ENCODE data around the gene IFI44.

The IFI44 gene

DNA sequence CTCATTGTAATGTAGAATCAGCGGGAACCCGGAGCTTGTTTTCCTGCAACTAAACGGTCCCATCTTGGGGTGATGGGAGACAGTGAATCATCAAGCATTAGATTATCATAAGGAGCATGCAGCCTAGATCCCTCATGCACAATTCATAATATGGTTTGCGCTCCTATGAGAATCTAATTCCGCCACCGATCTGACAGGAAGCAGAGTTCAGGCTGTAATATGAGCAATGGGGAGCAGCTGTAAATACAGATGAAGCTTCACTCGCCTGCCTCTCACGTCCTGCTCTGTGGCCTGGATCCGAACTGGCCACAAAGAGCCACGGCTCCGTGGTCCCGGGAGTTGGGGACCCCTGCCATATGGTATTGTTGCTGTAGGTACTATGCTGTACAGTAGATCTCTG, 1.6 kb downstream of the IFI44 start:
- DNase-seq (ENCODE audit: low read depth in 2 of 2): no peak

DNA sequence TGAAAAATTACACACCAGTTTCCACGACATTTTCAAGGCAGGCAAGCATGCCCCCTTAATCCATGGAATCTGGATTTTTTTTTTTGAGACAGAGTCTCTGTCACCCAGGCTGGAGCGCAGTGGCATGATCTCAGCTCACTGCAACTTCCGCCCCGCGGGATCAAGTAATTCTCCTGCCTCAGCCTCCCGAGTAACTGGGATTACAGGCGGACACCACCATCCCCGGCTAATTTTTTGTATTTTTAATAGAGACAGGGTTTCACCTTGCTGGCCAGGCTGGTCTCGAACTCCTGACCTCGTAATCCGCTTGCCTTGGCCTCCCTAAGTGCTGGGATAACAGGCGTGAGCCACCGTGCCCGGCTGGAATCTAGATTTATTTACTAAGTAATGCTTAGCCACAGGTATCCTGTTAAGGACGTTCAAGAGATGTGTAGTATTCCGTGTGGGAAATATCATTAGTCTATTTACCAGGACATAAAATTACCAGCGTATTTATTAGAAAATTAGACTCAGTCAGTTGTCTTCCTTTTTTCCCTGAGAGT, 2.5 kb downstream of the IFI44 start:
- no peak for DNase-seq (ENCODE audit: low read depth in 2 of 2)

DNA sequence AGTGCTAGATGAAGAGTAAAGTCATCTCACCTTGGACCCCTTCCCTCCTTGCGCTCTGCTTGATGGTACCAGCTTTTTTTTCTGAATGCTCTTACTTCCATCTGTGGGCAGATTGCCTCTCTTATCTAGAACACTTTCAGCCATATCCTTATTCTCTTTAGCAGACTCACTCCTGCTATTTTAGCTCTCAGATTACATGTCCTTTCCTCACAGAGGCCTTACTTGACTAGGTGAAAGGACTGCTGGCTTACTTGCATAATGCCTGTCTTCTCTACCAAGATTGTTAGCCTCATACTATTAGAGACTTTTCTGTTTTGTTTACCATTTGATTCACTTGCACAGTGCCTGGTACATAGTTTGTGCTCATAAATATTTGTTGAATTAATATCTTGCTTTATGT, 9.3 kb downstream of the IFI44 start:
- no peak for DNase-seq (ENCODE audit: low read depth in 2 of 2)

DNA sequence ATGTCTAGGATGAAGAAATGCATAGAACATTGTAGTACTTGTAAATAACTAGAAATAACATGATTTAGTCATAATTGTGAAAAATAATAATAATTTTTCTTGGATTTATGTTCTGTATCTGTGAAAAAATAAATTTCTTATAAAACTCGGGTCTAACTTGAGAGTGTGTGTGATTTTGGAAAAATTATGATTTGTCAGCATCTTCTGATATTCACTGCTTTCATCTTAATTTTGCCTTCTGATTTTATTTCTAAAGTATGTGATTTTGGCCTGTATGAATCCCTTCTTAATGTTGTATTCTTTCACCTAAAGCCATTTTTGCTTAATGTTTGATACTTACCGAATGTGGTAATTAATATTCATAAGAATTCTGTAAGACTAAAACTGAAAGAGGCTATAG, 14.3 kb downstream of the IFI44 start:
- no peak for DNase-seq (ENCODE audit: low read depth in 2 of 2)

DNA sequence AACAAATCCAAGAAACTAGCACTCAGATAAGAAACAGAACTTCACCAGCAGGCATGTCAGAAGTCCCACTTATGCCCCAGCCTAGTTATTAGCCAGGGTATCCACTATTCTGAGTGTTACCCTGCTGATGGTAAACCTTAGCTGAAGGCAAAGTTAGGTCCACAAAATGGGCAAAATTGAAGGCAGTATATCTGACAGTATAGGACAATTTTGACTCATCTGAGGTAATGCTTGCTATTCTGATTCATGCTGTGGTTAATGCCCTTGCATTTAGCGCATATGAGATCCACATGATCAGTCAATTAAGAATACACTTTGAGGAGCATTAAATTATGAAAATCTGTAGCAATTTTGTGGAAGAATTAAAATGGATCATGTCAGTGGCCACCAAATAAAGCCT, 15.1 kb downstream of the IFI44 start:
- no peak for DNase-seq (ENCODE audit: low read depth in 2 of 2)

DNA sequence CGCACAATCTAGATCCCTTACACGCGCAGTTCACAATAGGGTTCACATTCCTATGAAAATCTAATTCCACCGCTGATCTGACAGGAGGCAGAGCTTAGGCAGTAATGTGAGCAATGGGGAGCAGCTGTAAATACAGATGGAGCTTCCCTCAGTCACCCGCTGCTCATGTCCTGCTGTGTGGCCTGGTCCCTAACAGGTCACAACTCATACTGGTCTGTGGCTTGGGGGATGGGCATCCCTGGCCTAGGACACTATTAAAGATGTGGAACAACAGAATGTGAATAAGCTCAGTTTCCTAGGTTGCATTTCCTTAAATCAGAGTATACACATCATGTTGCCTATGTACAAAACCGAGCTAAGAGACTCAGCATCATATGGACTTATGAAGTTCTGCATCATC, 16.2 kb downstream of the IFI44 start:
- DNase-seq (ENCODE audit: low read depth in 2 of 2): no peak

DNA sequence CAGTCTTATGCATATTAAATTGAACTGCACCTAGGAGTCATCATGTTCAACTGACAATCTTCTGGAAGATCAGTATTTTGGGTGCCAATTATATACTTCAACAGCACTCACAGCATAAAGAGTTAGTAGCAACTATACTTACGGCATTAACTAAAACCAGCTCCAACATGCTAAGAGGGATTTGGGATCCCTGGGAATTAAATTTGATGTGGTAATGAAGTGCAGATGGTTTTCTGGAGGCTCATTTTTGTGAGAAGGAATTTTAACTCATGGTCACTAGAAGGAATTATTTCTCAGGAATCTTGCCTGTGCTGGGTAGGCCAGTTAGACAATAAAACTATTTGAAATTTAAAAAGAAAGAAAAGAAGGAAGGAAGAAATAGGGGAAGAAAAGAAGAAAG, 18.3 kb downstream of the IFI44 start:
- no peak for DNase-seq (ENCODE audit: low read depth in 2 of 2)

DNA sequence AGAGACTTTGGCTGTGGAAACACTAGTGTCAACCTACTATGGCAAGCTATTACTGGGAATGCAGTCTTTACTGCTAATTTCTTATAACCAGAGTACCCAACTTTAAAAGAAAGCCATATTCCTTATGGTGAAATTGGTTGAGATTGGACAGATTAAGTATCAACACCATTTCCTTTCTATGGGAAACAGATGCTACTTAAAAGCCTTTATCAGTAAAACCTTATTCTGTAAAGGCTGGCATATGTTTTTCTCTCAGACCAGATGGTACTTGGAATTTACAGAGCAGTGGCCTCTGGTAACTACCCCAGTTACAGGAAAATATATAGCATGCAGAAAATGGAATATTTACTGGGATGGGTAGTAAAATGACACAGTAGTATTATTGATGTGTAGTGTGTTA, 18.8 kb downstream of the IFI44 start:
- DNase-seq (ENCODE audit: low read depth in 2 of 2): no peak

DNA sequence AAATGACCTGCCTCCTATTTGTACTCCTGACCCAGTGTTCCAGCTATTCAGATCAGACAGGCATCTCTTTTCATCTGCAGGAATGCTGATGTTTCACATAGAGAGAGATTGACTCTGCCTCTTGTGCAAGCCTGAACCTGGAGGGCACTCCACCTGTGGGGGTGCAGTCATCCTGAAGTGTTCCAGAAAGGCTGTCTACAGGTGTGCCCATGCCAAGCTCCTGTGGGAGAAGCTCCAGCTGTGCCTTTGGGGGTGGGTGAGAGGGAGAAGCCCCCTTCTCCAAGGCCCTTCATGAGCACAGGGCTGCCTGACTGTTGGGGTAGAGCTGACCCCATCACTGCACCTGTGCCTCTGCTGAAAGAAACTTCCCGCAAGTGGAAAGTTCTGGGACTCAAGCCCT, 22.8 kb downstream of the IFI44 start:
- DNase-seq (ENCODE audit: low read depth in 2 of 2): no peak

DNA sequence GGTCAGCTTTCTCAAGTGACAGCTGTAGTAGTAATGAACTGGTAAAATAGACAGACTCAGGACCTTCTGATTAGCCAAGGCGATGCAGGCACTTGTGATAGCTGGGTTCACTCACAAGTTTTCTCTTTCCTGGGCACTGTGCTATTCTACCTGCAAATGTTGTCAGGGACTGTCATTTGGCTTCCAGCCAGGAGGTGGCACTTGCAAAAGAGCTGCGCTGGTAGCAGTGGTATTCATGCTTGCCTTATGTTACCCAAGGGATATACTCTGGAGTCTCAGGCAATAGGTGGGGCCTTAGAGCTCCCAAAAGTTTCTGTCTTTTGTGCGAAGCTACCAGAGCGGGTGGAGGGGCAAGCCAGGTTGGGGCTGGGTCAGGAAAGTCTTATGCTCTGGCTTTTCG, 23.5 kb downstream of the IFI44 start:
- no peak for DNase-seq (ENCODE audit: low read depth in 2 of 2)

DNA sequence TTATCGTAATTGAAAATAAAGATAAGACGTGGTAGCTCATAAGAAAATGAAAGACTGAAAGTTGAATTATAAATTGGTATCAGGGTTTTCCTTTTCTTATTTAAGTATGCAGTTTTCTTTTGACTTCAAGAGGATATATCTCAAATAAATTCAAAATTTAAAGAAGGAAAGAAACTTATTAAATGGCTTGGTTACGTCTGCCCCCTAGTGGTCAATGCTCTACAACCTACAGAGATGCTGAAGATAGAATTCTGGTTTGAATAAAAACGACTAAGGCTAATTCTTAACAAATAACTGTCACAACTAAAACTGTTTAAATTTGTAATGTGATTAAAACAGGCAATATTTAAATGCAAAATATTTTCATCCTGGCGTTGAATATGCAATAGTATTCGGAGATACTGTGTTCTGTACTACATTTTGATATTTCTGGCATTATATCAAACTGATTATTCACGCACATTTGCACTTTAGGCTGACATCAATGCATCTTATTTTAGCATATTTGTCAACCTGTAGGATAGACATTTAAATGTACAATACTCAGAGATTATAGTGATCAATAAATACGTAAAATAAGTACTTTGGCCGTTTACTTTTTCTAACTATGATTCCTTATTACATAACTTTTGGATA, 26.8 kb downstream of the IFI44 start:
- DNase-seq (ENCODE audit: low read depth in 2 of 2): peak in 1 of 2 donors; percentile 31

DNA sequence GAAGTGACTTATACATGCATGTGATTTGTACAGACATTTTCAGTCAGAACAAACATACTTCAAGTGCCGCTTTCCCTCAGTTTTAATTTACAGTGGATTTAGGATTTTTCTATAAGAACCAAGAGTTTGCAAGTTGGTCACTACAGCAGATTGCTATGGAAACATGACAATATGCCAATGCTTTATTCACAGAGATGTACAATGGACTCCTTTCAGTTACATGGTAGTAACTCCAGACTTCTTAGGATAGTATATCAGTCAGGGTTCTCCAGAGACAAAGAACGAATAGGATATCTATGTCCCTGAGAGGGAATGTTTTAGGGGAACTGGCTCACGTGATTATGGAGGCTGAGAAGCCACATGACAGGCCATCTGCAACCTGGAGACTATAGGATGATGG, 27.4 kb downstream of the IFI44 start:
- DNase-seq (ENCODE audit: low read depth in 2 of 2): no peak

DNA sequence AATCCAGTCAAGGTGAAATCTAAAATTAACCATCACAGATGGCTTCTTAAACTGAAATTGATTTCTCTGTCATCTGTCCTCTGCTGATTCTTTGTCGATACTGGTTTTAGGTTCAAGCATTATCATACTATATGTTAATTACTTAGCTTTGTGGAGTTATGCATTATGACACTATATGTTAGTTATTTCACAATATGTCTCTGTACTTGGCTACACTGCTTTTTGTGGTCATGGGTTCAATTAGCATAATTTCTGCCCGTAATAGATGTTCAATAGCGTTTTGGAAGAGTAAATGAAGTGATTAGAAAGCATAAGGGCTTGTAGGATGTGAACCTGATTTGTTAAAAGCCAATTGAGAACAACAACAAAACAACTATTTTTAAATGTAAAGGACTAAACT, 28.2 kb downstream of the IFI44 start:
- no peak for DNase-seq (ENCODE audit: low read depth in 2 of 2)

DNA sequence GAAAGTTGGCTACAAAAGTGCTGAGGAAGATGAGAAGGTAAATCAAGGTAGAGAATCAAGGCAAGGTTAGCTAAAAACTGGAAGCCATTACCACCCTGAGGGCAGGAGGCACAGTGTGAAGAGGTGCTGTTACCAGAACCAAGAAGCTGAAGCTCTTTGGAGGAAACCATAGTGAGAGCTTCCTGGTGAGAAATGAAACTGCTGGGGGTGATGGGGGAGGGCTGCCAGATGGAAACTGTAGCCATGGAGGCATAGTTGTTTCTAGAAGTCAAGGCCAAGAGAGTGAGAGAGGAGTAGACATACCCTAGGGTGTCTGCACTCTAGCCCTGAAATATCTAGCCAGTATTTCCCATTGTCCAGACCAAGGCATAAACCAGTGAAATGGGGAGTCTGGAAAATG, 28.7 kb downstream of the IFI44 start:
- DNase-seq (ENCODE audit: low read depth in 2 of 2): no peak

DNA sequence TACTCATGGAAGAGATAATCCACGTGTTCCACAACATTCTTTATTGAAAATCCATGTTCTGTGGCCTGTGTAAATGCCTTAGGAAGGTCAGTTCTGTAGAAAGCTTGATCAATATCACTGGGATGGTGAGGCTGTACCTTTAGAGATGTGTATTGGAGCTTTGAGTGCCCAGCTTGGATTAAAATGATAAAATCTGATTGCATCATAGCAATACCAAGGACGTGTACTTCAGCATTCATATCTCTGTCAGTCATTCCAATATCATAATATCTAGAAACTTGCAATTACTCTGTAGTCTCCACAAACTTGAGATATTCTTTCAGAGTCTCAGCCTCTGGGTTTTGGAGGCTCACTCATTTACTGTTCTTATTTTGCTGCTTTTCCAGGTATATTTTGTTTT, 31.6 kb downstream of the IFI44 start:
- no peak for DNase-seq (ENCODE audit: low read depth in 2 of 2)

DNA sequence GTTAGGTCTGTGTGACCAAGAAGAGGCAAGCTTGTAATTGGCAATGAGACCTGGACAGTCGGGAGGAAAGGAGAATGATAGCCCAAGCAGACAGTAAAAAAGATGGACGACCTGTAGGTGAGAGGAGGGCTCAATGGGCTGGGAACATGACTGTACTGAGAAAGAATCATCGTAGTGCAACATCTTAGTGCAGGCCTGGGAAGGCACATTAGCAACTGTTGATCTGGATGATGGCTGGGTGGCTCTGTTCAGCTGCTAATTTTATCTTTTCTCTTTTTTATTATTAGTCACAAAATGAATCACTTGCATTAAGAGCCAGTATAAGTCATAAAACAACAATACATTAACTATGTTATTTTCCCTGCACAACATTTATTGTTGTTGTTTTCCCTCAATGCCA, 32.9 kb downstream of the IFI44 start:
- DNase-seq (ENCODE audit: low read depth in 2 of 2): no peak

DNA sequence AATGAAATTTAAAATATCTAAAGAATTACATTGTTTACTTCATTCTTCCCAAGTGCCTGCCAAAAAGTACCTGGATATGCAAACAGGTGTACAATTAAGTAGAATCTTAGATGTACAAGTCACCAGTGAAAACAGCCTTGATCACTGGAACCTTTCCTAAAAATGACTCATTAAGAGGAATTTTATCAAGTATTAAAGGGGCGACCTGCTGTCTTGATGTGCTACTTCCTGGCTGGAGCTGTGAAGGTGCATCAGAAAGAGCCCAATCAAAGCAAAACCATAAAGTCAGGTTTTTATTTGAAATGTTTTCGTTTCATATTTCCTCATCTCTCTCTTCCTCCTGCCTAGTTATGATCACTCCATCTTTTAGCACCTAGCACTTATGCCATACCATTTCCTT, 33.4 kb downstream of the IFI44 start:
- no peak for DNase-seq (ENCODE audit: low read depth in 2 of 2)

DNA sequence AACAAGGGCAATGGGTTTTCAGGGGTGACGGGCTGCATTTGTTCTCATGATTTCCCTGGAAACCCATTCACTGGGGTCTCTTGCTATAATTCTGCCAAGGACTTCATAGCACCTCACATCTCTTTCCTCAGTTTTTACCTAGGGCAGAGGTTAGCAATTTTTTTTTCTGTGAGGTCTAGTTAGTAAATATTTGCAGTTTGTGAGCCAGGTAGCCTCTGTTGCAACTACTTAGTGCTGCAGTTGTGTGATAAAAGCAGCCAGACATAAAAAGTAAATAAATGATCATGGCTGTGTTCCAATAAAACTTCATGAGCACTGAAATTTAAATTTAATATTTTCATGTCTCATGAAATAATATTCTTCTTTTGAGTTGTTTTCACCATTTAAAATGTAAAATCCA, 37.7 kb downstream of the IFI44 start:
- no peak for DNase-seq (ENCODE audit: low read depth in 2 of 2)

DNA sequence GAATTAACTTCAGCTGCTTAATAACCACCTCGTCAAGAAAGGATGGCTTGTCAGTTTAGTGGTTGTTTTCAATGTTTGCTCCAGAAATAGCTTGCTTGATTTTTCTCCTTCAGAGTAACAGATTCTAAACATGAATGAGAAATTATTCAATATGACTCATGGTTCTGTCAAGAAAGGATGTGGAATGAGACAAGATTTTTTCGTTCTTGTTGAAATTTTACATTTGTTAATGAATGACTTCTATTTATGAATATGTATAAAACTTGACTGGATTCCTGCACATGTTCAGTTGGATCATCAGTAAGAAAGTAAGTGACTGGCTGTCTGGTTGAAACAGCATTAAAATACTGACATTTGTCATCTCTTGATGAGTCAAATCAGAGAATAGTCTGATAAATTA, 38.3 kb downstream of the IFI44 start:
- DNase-seq (ENCODE audit: low read depth in 2 of 2): no peak

DNA sequence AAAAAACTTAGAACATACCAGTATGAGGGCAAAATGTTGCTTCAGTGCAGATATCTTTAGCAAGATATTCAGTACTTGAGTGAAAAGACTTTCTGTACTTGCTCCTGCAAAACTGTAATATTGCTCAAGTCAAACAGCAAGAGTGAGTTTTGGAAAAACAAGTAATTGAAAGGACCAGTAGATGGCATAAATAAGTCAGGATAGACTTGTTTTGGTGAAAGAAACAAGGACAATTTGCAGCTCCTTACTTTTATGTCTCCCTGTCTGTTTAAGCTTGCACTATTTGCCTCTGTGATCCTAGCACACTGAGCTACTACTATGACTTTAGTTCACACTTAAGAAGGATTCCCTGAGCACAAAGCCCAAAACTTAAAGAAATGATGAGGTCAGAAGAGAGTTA, 39.1 kb downstream of the IFI44 start:
- DNase-seq (ENCODE audit: low read depth in 2 of 2): no peak

DNA sequence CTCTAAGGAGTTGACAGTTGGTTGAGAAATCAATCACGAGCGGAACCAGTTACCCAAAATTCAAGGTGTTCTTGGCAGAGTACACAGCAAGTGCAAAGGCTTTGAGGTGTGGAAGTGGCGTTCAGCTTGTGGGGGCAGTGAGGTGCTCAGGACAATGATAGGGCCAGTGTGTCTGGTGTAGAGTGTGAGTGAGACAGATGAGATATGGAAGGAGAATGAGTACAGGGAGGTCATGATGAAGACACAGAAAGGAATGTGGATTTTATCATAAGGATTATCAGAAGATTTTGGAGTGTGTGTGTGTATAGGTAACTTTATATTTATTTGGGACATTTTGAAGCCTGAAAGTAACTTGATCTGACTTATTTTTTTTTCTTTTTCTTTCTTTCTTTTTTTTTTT, 40.9 kb downstream of the IFI44 start:
- no peak for DNase-seq (ENCODE audit: low read depth in 2 of 2)

DNA sequence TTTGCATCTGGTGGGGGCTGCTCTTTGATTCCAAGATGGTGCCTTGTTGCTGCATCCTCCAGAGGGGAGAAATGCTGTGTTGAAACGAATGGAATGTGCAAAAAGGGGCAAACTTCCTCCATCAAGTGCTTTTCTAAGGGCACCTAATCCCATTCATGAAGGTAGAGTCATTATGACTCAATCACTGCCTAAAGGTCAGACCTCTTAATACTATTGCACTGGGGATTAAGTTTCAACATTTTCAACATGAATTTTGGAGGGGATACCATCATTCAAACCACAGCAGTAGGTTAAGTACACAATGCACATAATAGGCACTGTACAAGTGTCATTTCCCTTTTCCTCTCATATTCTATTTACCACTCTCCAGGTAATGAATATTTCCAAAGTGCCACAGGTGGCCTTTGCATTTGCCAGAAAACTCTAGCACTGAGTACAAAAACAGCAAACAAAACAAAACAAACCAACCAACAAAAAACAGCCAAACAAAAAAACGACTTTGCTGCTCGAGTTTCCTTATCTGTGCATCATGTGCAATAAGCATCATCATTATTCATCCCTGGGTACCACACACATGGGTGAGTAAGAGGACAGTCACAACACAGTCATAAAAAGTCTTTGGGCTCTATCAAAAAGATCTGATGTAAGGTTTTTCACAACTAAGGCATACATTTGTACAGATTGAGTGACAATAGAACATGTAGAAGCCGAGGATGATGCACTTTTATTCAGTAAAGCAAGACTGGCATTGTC, 42.5 kb downstream of the IFI44 start:
- no peak for DNase-seq (ENCODE audit: low read depth in 2 of 2)

DNA sequence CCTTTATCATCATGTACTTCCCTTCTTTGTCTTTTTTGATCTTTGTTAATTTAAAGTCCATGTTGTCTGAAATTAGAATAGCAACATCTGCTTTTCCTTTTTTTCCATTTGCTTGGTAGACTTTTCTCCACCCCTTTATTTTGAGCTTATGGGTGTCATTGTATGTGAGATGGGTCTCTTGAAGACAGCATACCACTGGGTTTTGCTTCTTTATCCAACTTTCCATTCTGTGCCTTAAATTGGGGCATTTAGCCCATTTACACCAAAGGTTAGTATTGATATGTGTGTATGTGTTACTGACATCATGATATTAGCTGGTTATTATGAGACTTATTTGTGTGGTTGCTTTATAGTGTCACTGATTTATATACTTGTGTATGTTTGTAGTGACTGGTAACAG, 50.2 kb downstream of the IFI44 start:
- no peak for DNase-seq (ENCODE audit: low read depth in 2 of 2)

DNA sequence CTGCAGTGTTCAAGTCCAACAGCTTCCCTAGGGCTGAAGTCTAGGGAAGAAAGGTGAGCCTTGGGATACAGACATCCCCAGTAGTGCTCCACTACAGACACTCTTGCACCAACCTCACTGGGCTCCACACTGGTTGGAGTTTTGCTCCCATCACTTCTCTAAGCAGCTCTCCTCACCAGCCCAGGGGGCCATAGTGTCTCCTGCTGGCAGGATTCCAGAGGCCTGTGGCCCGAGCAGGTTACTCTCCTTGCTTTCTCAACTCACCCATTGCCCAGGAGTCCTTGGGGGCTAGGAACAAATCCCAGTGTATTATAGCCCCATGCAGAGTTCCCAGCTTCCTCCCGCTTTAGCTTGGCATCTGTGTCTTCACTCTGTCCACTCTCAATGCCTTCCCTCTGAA, 52.8 kb downstream of the IFI44 start:
- DNase-seq (ENCODE audit: low read depth in 2 of 2): no peak
